ENCODE measurements around the gene ATP1A2. TPM values are rescaled to one million over a fixed set of nuclear protein-coding genes. Genes with fewer than 3 reads are reported as not detected.
A peak's percentile ranks its signal among the peaks of the same experiment; 100 is the strongest.

ATP1A2 gene
- total RNA-seq, 1 donor = 0.27 TPM

GRCh38 chr1:160096274-160097116 lies 19.1 kb upstream of the ATP1A2 start:
- TF ChIP-seq, protein P1, sequence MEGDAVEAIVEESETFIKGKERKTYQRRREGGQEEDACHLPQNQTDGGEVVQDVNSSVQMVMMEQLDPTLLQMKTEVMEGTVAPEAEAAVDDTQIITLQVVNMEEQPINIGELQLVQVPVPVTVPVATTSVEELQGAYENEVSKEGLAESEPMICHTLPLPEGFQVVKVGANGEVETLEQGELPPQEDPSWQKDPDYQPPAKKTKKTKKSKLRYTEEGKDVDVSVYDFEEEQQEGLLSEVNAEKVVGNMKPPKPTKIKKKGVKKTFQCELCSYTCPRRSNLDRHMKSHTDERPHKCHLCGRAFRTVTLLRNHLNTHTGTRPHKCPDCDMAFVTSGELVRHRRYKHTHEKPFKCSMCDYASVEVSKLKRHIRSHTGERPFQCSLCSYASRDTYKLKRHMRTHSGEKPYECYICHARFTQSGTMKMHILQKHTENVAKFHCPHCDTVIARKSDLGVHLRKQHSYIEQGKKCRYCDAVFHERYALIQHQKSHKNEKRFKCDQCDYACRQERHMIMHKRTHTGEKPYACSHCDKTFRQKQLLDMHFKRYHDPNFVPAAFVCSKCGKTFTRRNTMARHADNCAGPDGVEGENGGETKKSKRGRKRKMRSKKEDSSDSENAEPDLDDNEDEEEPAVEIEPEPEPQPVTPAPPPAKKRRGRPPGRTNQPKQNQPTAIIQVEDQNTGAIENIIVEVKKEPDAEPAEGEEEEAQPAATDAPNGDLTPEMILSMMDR (IDR thresholded peaks at IDR 0.05; ENCODE audit: insufficient read depth, low read length) = no peak
- no peak overlapping the region for H3K4me3 ChIP-seq (ENCODE audit: low read depth, low read length)
- DNase-seq (ENCODE audit: low read depth) = peak; percentile 49

DNA sequence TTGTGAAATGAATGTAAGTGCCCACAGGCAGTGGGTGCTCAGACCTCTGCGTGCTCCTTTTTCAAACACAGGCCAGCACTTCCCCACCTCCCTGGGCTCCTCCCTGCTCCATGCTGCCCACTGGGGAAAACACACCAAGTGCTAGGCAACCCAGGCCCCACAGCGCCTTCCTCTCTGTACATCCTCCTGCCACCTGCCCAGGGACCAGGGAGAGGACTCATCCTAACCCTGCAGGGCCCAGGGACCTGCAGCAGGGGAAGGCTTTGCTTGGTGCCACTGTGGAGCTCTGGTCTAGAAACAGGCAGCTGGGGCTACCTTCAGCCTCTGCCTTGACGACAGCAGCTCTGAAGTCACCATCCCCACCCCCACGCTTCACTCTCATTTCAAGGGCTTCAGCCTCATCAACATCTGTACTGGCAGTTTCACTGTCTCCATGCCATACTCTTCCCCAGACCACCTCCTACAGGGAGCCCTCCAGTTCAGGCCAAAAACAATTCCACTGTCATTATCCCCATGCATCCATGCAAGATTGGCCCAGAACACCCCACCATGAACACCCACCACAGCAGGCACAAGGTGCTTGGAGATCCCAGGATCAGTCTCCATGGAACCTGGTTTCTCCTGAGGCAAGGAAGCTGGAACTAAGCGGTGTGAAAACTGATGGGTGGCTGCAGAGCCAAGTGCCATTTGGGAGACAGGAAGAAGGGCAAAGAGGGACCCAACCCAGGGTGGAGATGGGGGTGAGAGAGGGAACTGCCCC lies 18.2 kb upstream of the ATP1A2 start:
- no peak for DNase-seq (ENCODE audit: low read depth)
- TF ChIP-seq, protein P1 (IDR thresholded peaks at IDR 0.05; ENCODE audit: insufficient read depth, low read length) = no peak
- peak overlapping the region; percentile 77 for H3K4me3 ChIP-seq (ENCODE audit: low read depth, low read length)

- DNase-seq (ENCODE audit: low read depth) = peak; percentile 74
- peak within 1 kb of the TSS; percentile 77 for H3K4me3 ChIP-seq (ENCODE audit: low read depth, low read length)
- TF ChIP-seq, protein P1 (IDR thresholded peaks at IDR 0.05; ENCODE audit: insufficient read depth, low read length) = no peak
These were observed 17.4 kb upstream of the ATP1A2 start, which contains the start of gene IGSF8 for GRCh38 chr1:160097911-160098851. Gene IGSF8 (minus strand): TSS chr1:160098619. CDS start chr1:160098472, 147 bp downstream.

- H3K4me3 ChIP-seq (ENCODE audit: low read depth, low read length) = peak overlapping the region; percentile 71
- DNase-seq (ENCODE audit: low read depth) = peak; percentile 89
- TF ChIP-seq, protein P1 (IDR thresholded peaks at IDR 0.05; ENCODE audit: insufficient read depth, low read length) = no peak
These were observed 16.6 kb upstream of the ATP1A2 start for GRCh38 chr1:160098852-160099561.

GRCh38 chr1:160099716-160100375 lies 15.7 kb upstream of the ATP1A2 start:
- TF ChIP-seq, protein P1 (IDR thresholded peaks at IDR 0.05; ENCODE audit: insufficient read depth, low read length) = no peak
- DNase-seq (ENCODE audit: low read depth) = no peak
- no peak overlapping the region for H3K4me3 ChIP-seq (ENCODE audit: low read depth, low read length)

Measured in fibroblast of the aortic adventitia (primary cell).